ENCODE data around the gene STAB2. TPM values are rescaled to one million over a fixed set of nuclear protein-coding genes. Genes with fewer than 3 reads are reported as not detected.

Gene STAB2
- total and polyA plus RNA-seq, 9 donors: 0.05 to 9.3 (median 0.86) TPM

GRCh38 chr12:103696101-103696500 is 109.0 kb downstream of the STAB2 start:
- no peaks in the 10 kb centered on the region for H3K9me3 ChIP-seq
- no peaks in the 10 kb centered on the region for H3K27me3 ChIP-seq
- DNase-seq: no peak
- no peaks in the 10 kb centered on the region for H3K4me1 ChIP-seq (ENCODE audit: insufficient read depth)
- no peak overlapping the region for H3K4me3 ChIP-seq
- TF ChIP-seq EP300 (IDR thresholded peaks at IDR 0.05): no peak
- no peak for TF ChIP-seq POLR2A (IDR thresholded peaks at IDR 0.05)
- TF ChIP-seq CTCF (IDR thresholded peaks at IDR 0.05): no peak
- intact Hi-C loops (cut with DNase I): no loop called here
- H3K27ac ChIP-seq: no peak overlapping the region
- WGBS, 3 donors: 89 to 93% (median 89%) methylated on average over 5 of the region's 5 CpGs
- no peaks in the 10 kb centered on the region for H3K36me3 ChIP-seq

- intact Hi-C loops (cut with DNase I): no loop called here
- H3K9me3 ChIP-seq: no peaks in the 10 kb centered on the region
- TF ChIP-seq EP300 (IDR thresholded peaks at IDR 0.05) (no peak), POLR2A (IDR thresholded peaks at IDR 0.05) (no peak), CTCF (IDR thresholded peaks at IDR 0.05) (no peak)
- no peak overlapping the region for H3K27ac ChIP-seq
- no peaks in the 10 kb centered on the region for H3K27me3 ChIP-seq
- DNase-seq: no peak
- H3K4me1 ChIP-seq (ENCODE audit: insufficient read depth): no peaks in the 10 kb centered on the region
- H3K4me3 ChIP-seq: no peak overlapping the region
- WGBS, 3 donors: 77 to 83% (median 78%) methylated on average over 9 of the region's 9 CpGs
- H3K36me3 ChIP-seq: no peaks in the 10 kb centered on the region
These were observed 111.1 kb downstream of the STAB2 start for GRCh38 chr12:103697971-103698751.

- H3K4me1 ChIP-seq (ENCODE audit: insufficient read depth): no peaks in the 10 kb centered on the region
- intact Hi-C loops (cut with DNase I): no loop called here
- H3K27me3 ChIP-seq: no peaks in the 10 kb centered on the region
- no peak overlapping the region for H3K4me3 ChIP-seq
- no peak for DNase-seq
- no peak overlapping the region for H3K27ac ChIP-seq
- no peak for TF ChIP-seq POLR2A (IDR thresholded peaks at IDR 0.05)
- TF ChIP-seq EP300 (IDR thresholded peaks at IDR 0.05): no peak
- TF ChIP-seq CTCF (IDR thresholded peaks at IDR 0.05): no peak
- no peaks in the 10 kb centered on the region for H3K36me3 ChIP-seq
- H3K9me3 ChIP-seq: no peaks in the 10 kb centered on the region
- 56 to 65% (median 58%) methylated on average over 9 of the region's 9 CpGs for WGBS, 3 donors
These were observed 111.9 kb downstream of the STAB2 start for GRCh38 chr12:103698752-103699560.

GRCh38 chr12:103705098-103705497 is 118.0 kb downstream of the STAB2 start:
- WGBS, 3 donors: 50 to 64% (median 54%) methylated on average over 2 of the region's 2 CpGs

More at GRCh38 chr12:103705098-103705497, 118.0 kb downstream of the STAB2 start:
- TF ChIP-seq CTCF (IDR thresholded peaks at IDR 0.05) (no peak), EP300 (IDR thresholded peaks at IDR 0.05) (no peak), POLR2A (IDR thresholded peaks at IDR 0.05) (no peak)
- DNase-seq: no peak
- H3K36me3 ChIP-seq: no peaks in the 10 kb centered on the region
- no peaks in the 10 kb centered on the region for H3K4me1 ChIP-seq (ENCODE audit: insufficient read depth)
- no peak overlapping the region for H3K27ac ChIP-seq
- no peak overlapping the region for H3K4me3 ChIP-seq
- no peaks in the 10 kb centered on the region for H3K27me3 ChIP-seq
- H3K9me3 ChIP-seq: no peaks in the 10 kb centered on the region
- intact Hi-C loops (cut with DNase I): no loop called here

Measured in ovary (tissue), 9 donors.